ENCODE measurements around the gene AP5S1. TPM values are rescaled to one million over a fixed set of nuclear protein-coding genes. Genes with fewer than 3 reads are reported as not detected.

AP5S1 gene
- total and polyA plus RNA-seq, 9 of the 15 experiments (the other 6 are each of a cell fraction or from before 2014, with no cell fraction given), result 2.6 to 8.8 (median 4.4) TPM

DNA sequence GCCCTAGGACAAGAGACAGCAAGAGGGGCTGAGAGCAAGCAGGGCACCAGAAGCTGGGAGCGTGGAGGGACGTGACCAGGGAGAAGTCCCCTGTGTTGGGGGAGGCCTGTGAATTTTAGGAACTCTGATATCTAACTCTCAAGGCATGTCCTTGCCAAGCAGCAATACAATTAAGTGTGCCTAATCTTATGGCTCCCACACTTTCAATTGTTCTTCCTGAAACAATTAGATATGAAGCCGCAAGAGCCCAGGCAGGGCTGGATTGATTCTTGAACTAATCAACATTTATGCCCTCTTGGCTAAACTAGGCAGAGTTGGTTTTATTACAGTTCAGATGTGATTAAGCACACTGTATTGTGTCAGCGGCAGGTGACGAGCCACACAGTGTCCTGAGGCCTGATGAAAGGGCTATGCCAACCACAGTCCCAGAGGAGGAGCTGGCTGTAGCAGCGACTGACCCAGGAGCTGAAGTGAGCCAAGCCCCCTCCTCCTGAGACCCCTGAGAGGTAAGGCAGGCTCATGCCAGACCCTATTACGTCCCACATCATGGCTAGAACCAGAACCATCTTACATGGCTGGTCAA is 22.1 kb downstream of the AP5S1 start (continued):
- TF ChIP-seq SNRNP70 (optimal IDR thresholded peaks at IDR 0.05; ENCODE audit: low read depth, low read length) (no peak), TAL1 (IDR thresholded peaks at IDR 0.05) (peak; percentile 77), NCOR1 (IDR thresholded peaks at IDR 0.05) (peak; percentile 68), KLF16 (IDR thresholded peaks at IDR 0.05) (peak; percentile 64; the same call in 1 of the 2 replicates), GATA2 (CRISPR knock-in tag; IDR thresholded peaks at IDR 0.05) (peak; percentile 58; the same call in 1 of the 2 replicates), LCOR (CRISPR knock-in tag; IDR thresholded peaks at IDR 0.05) (peak; percentile 26; the same call in 1 of the 2 replicates)

DNA sequence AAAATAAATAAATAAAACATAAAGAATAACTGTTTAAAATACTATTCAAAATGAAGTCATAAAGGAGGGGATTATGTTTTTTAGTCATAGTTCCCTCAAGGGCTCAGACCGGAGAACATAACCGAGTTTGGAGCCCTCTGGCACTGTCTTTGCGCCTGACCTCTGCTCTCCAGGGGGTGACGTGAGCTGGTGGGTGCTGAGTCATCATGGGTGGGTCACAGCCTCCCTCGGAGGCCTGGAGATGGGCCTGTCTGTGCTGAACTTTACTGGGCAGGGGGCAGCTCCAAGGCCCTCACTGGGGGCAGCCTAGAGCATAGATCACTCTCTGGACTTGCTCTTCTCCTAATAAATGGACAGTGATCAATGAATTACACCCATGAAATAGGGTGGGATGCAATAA is 23.1 kb downstream of the AP5S1 start:
- Histone ChIP-seq H3K27ac (ENCODE audit: extremely low read depth, low read depth, low read length) (peak overlapping the region; percentile 76), H3K79me2 (ENCODE audit: control insufficient read depth, insufficient read depth, low read length) (peaks cover 22% of the 10 kb centered on the region), H3K4me2 (ENCODE audit: insufficient read depth, low read length) (peak overlapping the region; percentile 49), H2AFZ (ENCODE audit: low read depth, low read length) (peak overlapping the region; percentile 51; the same call in 1 of the 2 replicates), H3K9me3 (replicated peaks; ENCODE audit: control insufficient read depth, insufficient read depth, low read depth, low read length) (no peaks in the 10 kb centered on the region), H3K9ac (ENCODE audit: insufficient read depth in 1 of 2, low read depth in 2 of 2, low read length in 2 of 2) (peak overlapping the region; percentile 53 to 68), H3K9me1 (ENCODE audit: control insufficient read depth, insufficient read depth, low read length) (no peaks in the 10 kb centered on the region), H3K4me3 (no peak overlapping the region), H3K4me1 (replicated peaks in 1 of 2; ENCODE audit: control insufficient read depth in 2 of 2, insufficient read depth in 2 of 2, low read length in 2 of 2) (peaks cover 42 to 55% of the 10 kb centered on the region in 2 experiments; a peak in 4 of 5 replicates), H3K36me3 (ENCODE audit: control insufficient read depth, insufficient read depth, low read length) (peaks cover 5% of the 10 kb centered on the region; the same call in 2 of the 3 replicates), H4K20me1 (replicated peaks; ENCODE audit: control insufficient read depth, insufficient read depth, low read length) (no peaks in the 10 kb centered on the region), H3K27me3 (ENCODE audit: control insufficient read depth in 2 of 2, insufficient read depth in 2 of 2, low read length in 2 of 2) (no peaks in the 10 kb centered on the region)
- BruUV-seq (replicated peaks), result no TSS peak
- DNase-seq (ENCODE audit: extremely low read depth in 1 of 4, low spot score in 3 of 4) (peak; percentile 83 to 89 (median 86)), ATAC-seq (peak; percentile 67), FAIRE-seq (peak; percentile 90)
- ChIA-PET POLR2A (interaction anchor here (1.0 to 2.0 kb wide), 3 partner anchors 11 to 23 kb away, joined by 3 to 13 read pairs (median 5); partner anchors contain the start of gene AP5S1), CTCF (ENCODE audit: low intra/inter-chr PET ratio) (no interaction called here)
- intact Hi-C loops (cut with micrococcal nuclease), result no loop called here
- WGBS (ENCODE audit: insufficient coverage, low coverage, missing lambda C conversion rate), result 3% methylated on average over 5 of the region's 5 CpGs
- in situ Hi-C loops (cut with MboI), result no loop called here
- TF ChIP-seq ELF2 (CRISPR knock-in tag; IDR thresholded peaks at IDR 0.05) (no peak), TBP (optimal IDR thresholded peaks at IDR 0.05; ENCODE audit: low read depth, low read length) (peak; percentile 25), ARID1B (IDR thresholded peaks at IDR 0.05) (peak; percentile 64), MYC (IDR thresholded peaks at IDR 0.05; ENCODE audit: low read depth, low read length) (peak; percentile 12; the same call in 1 of the 2 replicates), MYC (CRISPR knock-in tag; IDR thresholded peaks at IDR 0.05; ENCODE audit: borderline replicate concordance, low read depth) (no peak), TEAD1 (CRISPR knock-in tag; IDR thresholded peaks at IDR 0.05) (0 out of 4 replicates have a peak, but pooled peaks of 1 of the 2 experiments have one; percentile 20), SMARCE1 (IDR thresholded peaks at IDR 0.05) (peak; percentile 55; the same call in 1 of the 2 replicates), C11orf30 (IDR thresholded peaks at IDR 0.05; ENCODE audit: low read depth) (peak; percentile 96), FOSL1 (tag; conservative IDR thresholded peaks at IDR 0.05) (peak; percentile 77), RAD51 (IDR thresholded peaks at IDR 0.05; ENCODE audit: borderline replicate concordance, low read depth) (no peak), KDM1A (IDR thresholded peaks at IDR 0.05) (peak in 1 of 2 experiments; percentile 11; a peak in 1 of 4 replicates)
- TF ChIP-seq, protein P1, sequence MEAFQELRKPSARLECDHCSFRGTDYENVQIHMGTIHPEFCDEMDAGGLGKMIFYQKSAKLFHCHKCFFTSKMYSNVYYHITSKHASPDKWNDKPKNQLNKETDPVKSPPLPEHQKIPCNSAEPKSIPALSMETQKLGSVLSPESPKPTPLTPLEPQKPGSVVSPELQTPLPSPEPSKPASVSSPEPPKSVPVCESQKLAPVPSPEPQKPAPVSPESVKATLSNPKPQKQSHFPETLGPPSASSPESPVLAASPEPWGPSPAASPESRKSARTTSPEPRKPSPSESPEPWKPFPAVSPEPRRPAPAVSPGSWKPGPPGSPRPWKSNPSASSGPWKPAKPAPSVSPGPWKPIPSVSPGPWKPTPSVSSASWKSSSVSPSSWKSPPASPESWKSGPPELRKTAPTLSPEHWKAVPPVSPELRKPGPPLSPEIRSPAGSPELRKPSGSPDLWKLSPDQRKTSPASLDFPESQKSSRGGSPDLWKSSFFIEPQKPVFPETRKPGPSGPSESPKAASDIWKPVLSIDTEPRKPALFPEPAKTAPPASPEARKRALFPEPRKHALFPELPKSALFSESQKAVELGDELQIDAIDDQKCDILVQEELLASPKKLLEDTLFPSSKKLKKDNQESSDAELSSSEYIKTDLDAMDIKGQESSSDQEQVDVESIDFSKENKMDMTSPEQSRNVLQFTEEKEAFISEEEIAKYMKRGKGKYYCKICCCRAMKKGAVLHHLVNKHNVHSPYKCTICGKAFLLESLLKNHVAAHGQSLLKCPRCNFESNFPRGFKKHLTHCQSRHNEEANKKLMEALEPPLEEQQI (IDR thresholded peaks at IDR 0.05), result 0 out of 2 replicates have a peak, but pooled peaks have one; percentile 21
- TF ChIP-seq, protein P2, sequence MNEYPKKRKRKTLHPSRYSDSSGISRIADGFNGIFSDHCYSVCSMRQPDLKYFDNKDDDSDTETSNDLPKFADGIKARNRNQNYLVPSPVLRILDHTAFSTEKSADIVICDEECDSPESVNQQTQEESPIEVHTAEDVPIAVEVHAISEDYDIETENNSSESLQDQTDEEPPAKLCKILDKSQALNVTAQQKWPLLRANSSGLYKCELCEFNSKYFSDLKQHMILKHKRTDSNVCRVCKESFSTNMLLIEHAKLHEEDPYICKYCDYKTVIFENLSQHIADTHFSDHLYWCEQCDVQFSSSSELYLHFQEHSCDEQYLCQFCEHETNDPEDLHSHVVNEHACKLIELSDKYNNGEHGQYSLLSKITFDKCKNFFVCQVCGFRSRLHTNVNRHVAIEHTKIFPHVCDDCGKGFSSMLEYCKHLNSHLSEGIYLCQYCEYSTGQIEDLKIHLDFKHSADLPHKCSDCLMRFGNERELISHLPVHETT (CRISPR knock-in tag; conservative IDR thresholded peaks at IDR 0.05 in 1 of 2, IDR thresholded peaks at IDR 0.05 in 1 of 2), result peak in 1 of 2 experiments; percentile 54; a peak in 1 of 4 replicates

Measured in K562 (cell line).